HG03571 (cell line): ENCODE results near the gene ZNF649.

ENCODE experiments used
- ATAC-seq: cut with Tn5 transposase; IDR thresholded peaks from one replicate; pipeline ENCODE4 v1.9.1; 2021; ENCODE audit not compliant: unreplicated experiment

The ZNF649 gene

GRCh38 chr19:51887522-51888498 lies 17.0 kb downstream of the ZNF649 start, which contains the start of gene ZNF577:
Gene ZNF577, minus strand, starts transcription at chr19:51887951. Its CDS starts 7,569 bp downstream, at chr19:51880382.
- no peak for ATAC-seq

GRCh38 chr19:51884713-51885112 lies 20.1 kb downstream of the ZNF649 start:
- ATAC-seq, result no peak

GRCh38 chr19:51882518-51882917 lies 22.3 kb downstream of the ZNF649 start:
- no peak for ATAC-seq

- no peak for ATAC-seq
Measured at GRCh38 chr19:51873097-51873496, 31.7 kb downstream of the ZNF649 start.

- no peak for ATAC-seq
Measured at GRCh38 chr19:51861870-51862622, 42.8 kb downstream of the ZNF649 start.
